Measurements from ENCODE around the gene TMEM213.

TMEM213 gene

GRCh38 chr7:138842111-138842510, 44.3 kb downstream of the TMEM213 start:
- no peak for DNase-seq (ENCODE audit: low read depth)

GRCh38 chr7:138843632-138844580, 46.1 kb downstream of the TMEM213 start:
- no peak for DNase-seq (ENCODE audit: low read depth)

- no peak for DNase-seq (ENCODE audit: low read depth)
Observed at GRCh38 chr7:138845711-138846110, 47.9 kb downstream of the TMEM213 start.

GRCh38 chr7:138848056-138848980, 50.5 kb downstream of the TMEM213 start:
- DNase-seq (ENCODE audit: low read depth) = no peak

- no peak for DNase-seq (ENCODE audit: low read depth)
Observed at GRCh38 chr7:138849701-138850100, 51.9 kb downstream of the TMEM213 start.

- DNase-seq (ENCODE audit: low read depth) = no peak
Observed at GRCh38 chr7:138852469-138852868, 54.7 kb downstream of the TMEM213 start.

- no peak for DNase-seq (ENCODE audit: low read depth)
Observed at GRCh38 chr7:138853448-138853847, 55.7 kb downstream of the TMEM213 start.

- no peak for DNase-seq (ENCODE audit: low read depth)
Observed at GRCh38 chr7:138854115-138854645, 56.4 kb downstream of the TMEM213 start.

GRCh38 chr7:138857728-138858127, 59.9 kb downstream of the TMEM213 start:
- no peak for DNase-seq (ENCODE audit: low read depth)

- no peak for DNase-seq (ENCODE audit: low read depth)
Observed at GRCh38 chr7:138861051-138861450, 63.3 kb downstream of the TMEM213 start.

GRCh38 chr7:138863931-138864330, 66.1 kb downstream of the TMEM213 start:
- no peak for DNase-seq (ENCODE audit: low read depth)

- no peak for DNase-seq (ENCODE audit: low read depth)
Observed at GRCh38 chr7:138864667-138865066, 66.9 kb downstream of the TMEM213 start.

- peak; percentile 18 for DNase-seq (ENCODE audit: low read depth)
Observed at GRCh38 chr7:138865843-138866242, 68.0 kb downstream of the TMEM213 start.

GRCh38 chr7:138866353-138866752, 68.6 kb downstream of the TMEM213 start:
- no peak for DNase-seq (ENCODE audit: low read depth)

GRCh38 chr7:138867744-138868143, 70.0 kb downstream of the TMEM213 start:
- DNase-seq (ENCODE audit: low read depth) = no peak

GRCh38 chr7:138868711-138869110, 70.9 kb downstream of the TMEM213 start:
- no peak for DNase-seq (ENCODE audit: low read depth)

- no peak for DNase-seq (ENCODE audit: low read depth)
Observed at GRCh38 chr7:138869353-138869752, 71.6 kb downstream of the TMEM213 start.

GRCh38 chr7:138871065-138871813, 73.4 kb downstream of the TMEM213 start:
- no peak for DNase-seq (ENCODE audit: low read depth)

- DNase-seq (ENCODE audit: low read depth) = no peak
Observed at GRCh38 chr7:138871814-138872090, 74.0 kb downstream of the TMEM213 start.

- no peak for DNase-seq (ENCODE audit: low read depth)
Observed at GRCh38 chr7:138872576-138872975, 74.8 kb downstream of the TMEM213 start.

GRCh38 chr7:138873220-138873892, 75.6 kb downstream of the TMEM213 start:
- no peak for DNase-seq (ENCODE audit: low read depth)

All from activated T-cell treated with anti-CD3 and anti-CD28 coated beads for 1 hour (primary cell).